D341Med (cell line): ENCODE data around the gene AJAP1.

ENCODE experiments used
- DNase-seq: peaks from one replicate; pipeline ENCODE4 v3.0.0; 2012; ENCODE audit warnings: low spot score

Gene AJAP1

GRCh38 chr1:4631321-4631720 is 23.1 kb upstream of the AJAP1 start:
- DNase-seq = no peak

GRCh38 chr1:4633346-4633745 is 21.1 kb upstream of the AJAP1 start:
- no peak for DNase-seq

- DNase-seq = no peak
Observed at GRCh38 chr1:4634156-4634792, 20.1 kb upstream of the AJAP1 start.

- DNase-seq = no peak
Observed at GRCh38 chr1:4634793-4635406, 19.5 kb upstream of the AJAP1 start.

GRCh38 chr1:4636186-4636585 is 18.2 kb upstream of the AJAP1 start:
- no peak for DNase-seq

GRCh38 chr1:4636644-4637380 is 17.6 kb upstream of the AJAP1 start:
- DNase-seq = no peak

GRCh38 chr1:4637616-4638344 is 16.6 kb upstream of the AJAP1 start:
- no peak for DNase-seq

- DNase-seq = no peak
Observed at GRCh38 chr1:4638345-4638729, 16.1 kb upstream of the AJAP1 start.

- DNase-seq = no peak
Observed at GRCh38 chr1:4640931-4641330, 13.5 kb upstream of the AJAP1 start.

GRCh38 chr1:4647391-4647790 is 7.0 kb upstream of the AJAP1 start:
- no peak for DNase-seq

- DNase-seq = no peak
Observed at GRCh38 chr1:4648657-4649056, 5.8 kb upstream of the AJAP1 start.

- no peak for DNase-seq
Observed at GRCh38 chr1:4650481-4650880, 3.9 kb upstream of the AJAP1 start.

GRCh38 chr1:4650981-4651380 is 3.4 kb upstream of the AJAP1 start:
- DNase-seq = no peak

GRCh38 chr1:4652631-4653327 is 1.6 kb upstream of the AJAP1 start:
- DNase-seq = peak; percentile 86

- DNase-seq = no peak
Observed at GRCh38 chr1:4653328-4653660, 1.1 kb upstream of the AJAP1 start.

GRCh38 chr1:4654764-4655673 is 610 bp downstream of the AJAP1 start:
- DNase-seq = peak; percentile 77

- peak; percentile 81 for DNase-seq
Observed at GRCh38 chr1:4655674-4656532, 1.5 kb downstream of the AJAP1 start.

GRCh38 chr1:4656533-4657140 is 2.2 kb downstream of the AJAP1 start:
- no peak for DNase-seq

GRCh38 chr1:4657244-4657789 is 2.9 kb downstream of the AJAP1 start:
- no peak for DNase-seq
